ENCODE results near the gene TEKT2. TPM values are rescaled to one million over a fixed set of nuclear protein-coding genes. Genes with fewer than 3 reads are reported as not detected.

Gene TEKT2
- total RNA-seq, 3 donors from 2014 or later: 0.20 to 0.27 TPM; not detected in 1

- Mint-ChIP-seq H3K9me3 (no peaks in the 10 kb centered on the region), H3K4me3 (no peak overlapping the region), H3K36me3 (ENCODE audit: insufficient read depth) (peaks cover 14% of the 10 kb centered on the region), H3K4me1 (ENCODE audit: low read depth) (peaks cover 16% of the 10 kb centered on the region), H3K27me3 (ENCODE audit: low read depth) (no peaks in the 10 kb centered on the region)
- ATAC-seq (no peak), DNase-seq (no peak)
These were observed 8.4 kb downstream of the TEKT2 start for GRCh38 chr1:36092166-36092797.

DNA sequence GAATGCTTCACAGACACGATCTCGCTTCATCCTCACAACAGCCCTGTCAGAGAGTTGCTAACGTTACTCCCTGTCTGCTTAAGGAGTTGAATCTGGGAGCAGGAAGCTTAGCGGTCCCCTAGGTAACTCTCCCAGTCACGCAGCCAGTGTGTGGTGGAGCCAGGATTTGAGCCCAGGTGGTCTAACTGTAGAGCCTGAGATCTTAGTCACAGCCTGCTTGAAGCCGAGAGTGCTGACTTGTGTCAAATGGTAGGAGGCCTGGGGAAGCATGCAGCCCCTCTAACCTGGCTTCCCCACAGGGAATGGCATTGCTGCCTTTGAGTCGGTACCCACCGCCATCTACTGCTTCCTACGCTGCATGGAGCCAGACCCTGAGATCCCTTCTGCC lies 8.9 kb downstream of the TEKT2 start:
- ATAC-seq (no peak), DNase-seq (no peak)
- Mint-ChIP-seq H3K27me3 (ENCODE audit: low read depth) (no peaks in the 10 kb centered on the region), H3K36me3 (ENCODE audit: insufficient read depth) (peaks cover 14% of the 10 kb centered on the region), H3K9me3 (no peaks in the 10 kb centered on the region), H3K4me3 (no peak overlapping the region), H3K4me1 (ENCODE audit: low read depth) (peaks cover 16% of the 10 kb centered on the region)

- no peaks in the 10 kb centered on the region for H3K9me3 Mint-ChIP-seq
- no peaks in the 10 kb centered on the region for H3K27me3 Mint-ChIP-seq (ENCODE audit: low read depth)
- no peak overlapping the region for H3K4me3 Mint-ChIP-seq
- ATAC-seq (no peak), DNase-seq (no peak)
- peaks cover 14% of the 10 kb centered on the region for H3K36me3 Mint-ChIP-seq (ENCODE audit: insufficient read depth)
- peaks cover 16% of the 10 kb centered on the region for H3K4me1 Mint-ChIP-seq (ENCODE audit: low read depth)
These were observed 9.3 kb downstream of the TEKT2 start for GRCh38 chr1:36093226-36093625.

DNA sequence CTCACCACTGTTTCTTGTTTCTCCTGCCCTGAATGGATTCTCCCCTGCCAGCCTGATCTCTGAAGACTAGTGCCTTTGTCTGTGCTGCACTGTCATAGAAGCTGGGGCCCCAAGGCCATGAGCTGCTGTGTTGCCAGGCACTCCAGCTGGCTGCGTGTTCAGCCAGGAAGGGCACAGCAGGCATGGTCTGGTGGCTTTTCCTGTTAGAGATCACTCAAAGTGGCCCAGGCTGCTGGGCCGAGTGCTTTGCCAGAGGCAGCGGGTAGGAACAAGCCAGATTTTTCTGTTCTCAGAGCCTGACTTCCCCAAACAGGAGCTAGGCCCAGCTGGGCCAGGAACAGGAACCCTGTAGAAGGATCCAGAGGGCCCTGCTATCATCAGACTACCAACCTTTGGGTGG lies 10.0 kb downstream of the TEKT2 start:
- Mint-ChIP-seq H3K4me3 (no peak overlapping the region), H3K4me1 (ENCODE audit: low read depth) (peaks cover 16% of the 10 kb centered on the region), H3K36me3 (ENCODE audit: insufficient read depth) (peaks cover 14% of the 10 kb centered on the region), H3K27me3 (ENCODE audit: low read depth) (no peaks in the 10 kb centered on the region), H3K9me3 (no peaks in the 10 kb centered on the region)
- no peak for ATAC-seq
- no peak for DNase-seq

DNA sequence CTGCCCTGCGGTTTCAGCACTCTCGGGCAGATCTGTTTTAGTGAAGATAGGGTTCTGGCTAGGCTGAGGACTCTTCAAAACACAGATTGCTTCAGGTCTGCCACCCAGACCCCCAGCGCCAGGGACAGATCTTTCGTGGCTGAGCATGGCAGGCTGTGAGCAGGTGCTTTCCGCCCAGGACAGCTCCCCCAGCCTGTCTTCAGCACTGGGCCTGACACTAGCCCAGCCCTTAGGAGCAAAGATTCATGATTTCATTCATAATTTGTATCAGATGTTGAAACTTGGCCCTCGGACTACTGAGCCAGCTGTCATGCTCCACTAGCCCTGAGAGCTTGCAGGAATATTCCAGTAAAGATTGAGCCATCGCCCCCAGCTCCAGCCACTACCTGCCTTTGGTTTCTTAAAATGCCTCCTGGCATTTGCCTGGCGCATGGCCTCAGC lies 10.7 kb downstream of the TEKT2 start:
- DNase-seq (no peak), ATAC-seq (no peak)
- Mint-ChIP-seq H3K9me3 (no peaks in the 10 kb centered on the region), H3K4me1 (ENCODE audit: low read depth) (peaks cover 13% of the 10 kb centered on the region), H3K4me3 (no peak overlapping the region), H3K27me3 (ENCODE audit: low read depth) (no peaks in the 10 kb centered on the region), H3K36me3 (ENCODE audit: insufficient read depth) (peaks cover 11% of the 10 kb centered on the region)

- peaks cover 10% of the 10 kb centered on the region for H3K36me3 Mint-ChIP-seq (ENCODE audit: insufficient read depth)
- H3K27me3 Mint-ChIP-seq (ENCODE audit: low read depth): no peaks in the 10 kb centered on the region
- ATAC-seq (no peak), DNase-seq (no peak)
- no peak overlapping the region for H3K4me3 Mint-ChIP-seq
- H3K9me3 Mint-ChIP-seq: no peaks in the 10 kb centered on the region
- peaks cover 8% of the 10 kb centered on the region for H3K4me1 Mint-ChIP-seq (ENCODE audit: low read depth)
These were observed 12.0 kb downstream of the TEKT2 start for GRCh38 chr1:36095760-36096405.

GRCh38 chr1:36096500-36097432 lies 12.9 kb downstream of the TEKT2 start:
- DNase-seq: no peak
- Mint-ChIP-seq H3K4me3 (no peak overlapping the region), H3K27me3 (ENCODE audit: low read depth) (no peaks in the 10 kb centered on the region), H3K4me1 (ENCODE audit: low read depth) (peaks cover 4% of the 10 kb centered on the region), H3K9me3 (no peaks in the 10 kb centered on the region), H3K36me3 (ENCODE audit: insufficient read depth) (peaks cover 7% of the 10 kb centered on the region)
- ATAC-seq: peak in 1 of 2 donors; percentile 15

DNA sequence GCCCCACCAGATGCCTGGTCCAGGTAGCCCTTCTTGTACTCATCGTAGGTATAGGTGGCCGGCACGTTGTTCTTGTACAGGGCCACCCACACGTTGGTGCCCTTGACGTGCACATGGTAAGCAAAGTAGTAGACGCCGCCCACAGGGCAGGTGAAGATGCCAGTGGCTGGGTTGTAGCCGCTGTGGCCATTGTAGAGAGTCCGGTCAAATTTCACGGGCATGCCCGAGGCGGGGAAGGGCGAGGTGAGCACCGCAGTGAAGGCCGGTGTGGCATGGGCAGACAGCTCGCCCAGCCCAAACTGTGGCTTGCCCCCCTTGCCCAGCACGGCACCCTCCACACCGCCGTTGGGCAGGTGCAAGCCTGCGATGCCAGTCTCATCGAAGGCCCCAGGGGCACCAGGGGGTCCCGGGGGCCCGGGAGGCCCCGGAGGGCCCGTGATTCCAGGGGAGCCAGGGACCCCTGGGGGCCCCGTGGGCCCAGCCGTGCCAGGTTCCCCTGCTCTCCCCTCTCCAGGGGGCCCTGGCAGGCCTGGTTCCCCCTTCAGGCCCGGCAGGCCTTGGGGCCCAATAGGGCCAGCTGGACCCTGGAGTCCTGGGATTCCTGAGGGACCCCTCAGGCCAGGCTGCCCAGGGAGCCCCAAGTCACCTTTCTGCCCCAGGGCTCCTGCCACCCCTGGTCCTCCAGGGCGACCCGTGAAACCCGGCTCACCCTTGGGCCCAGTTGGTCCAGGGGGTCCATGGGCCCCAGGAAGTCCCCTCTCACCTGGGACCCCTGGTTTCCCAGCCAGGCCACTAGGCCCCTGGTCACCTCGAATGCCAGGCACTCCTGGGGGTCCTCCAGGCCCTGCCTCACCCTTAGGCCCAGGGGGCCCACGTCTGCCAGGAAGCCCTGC lies 14.0 kb downstream of the TEKT2 start:
- Mint-ChIP-seq H3K9me3 (no peaks in the 10 kb centered on the region), H3K36me3 (ENCODE audit: insufficient read depth) (no peaks in the 10 kb centered on the region), H3K4me1 (ENCODE audit: low read depth) (peaks cover 2% of the 10 kb centered on the region), H3K27me3 (ENCODE audit: low read depth) (no peaks in the 10 kb centered on the region), H3K4me3 (no peak overlapping the region)
- DNase-seq: no peak
- no peak for ATAC-seq

GRCh38 chr1:36098650-36099365 lies 14.9 kb downstream of the TEKT2 start:
- Mint-ChIP-seq H3K4me3 (no peak overlapping the region), H3K4me1 (ENCODE audit: low read depth) (peaks cover 2% of the 10 kb centered on the region), H3K27me3 (ENCODE audit: low read depth) (no peaks in the 10 kb centered on the region), H3K9me3 (no peaks in the 10 kb centered on the region), H3K36me3 (ENCODE audit: insufficient read depth) (no peaks in the 10 kb centered on the region)
- ATAC-seq (no peak), DNase-seq (no peak)

- Mint-ChIP-seq H3K27me3 (ENCODE audit: low read depth) (no peaks in the 10 kb centered on the region), H3K36me3 (ENCODE audit: insufficient read depth) (no peaks in the 10 kb centered on the region), H3K4me1 (ENCODE audit: low read depth) (peaks cover 2% of the 10 kb centered on the region), H3K4me3 (no peak overlapping the region), H3K9me3 (no peaks in the 10 kb centered on the region)
- peak; percentile 89 to 92 for ATAC-seq
- peak; percentile 75 for DNase-seq
These were observed 15.9 kb downstream of the TEKT2 start for GRCh38 chr1:36099681-36100341.

GRCh38 chr1:36100376-36100775 lies 16.5 kb downstream of the TEKT2 start:
- no peak for ATAC-seq
- DNase-seq: no peak
- Mint-ChIP-seq H3K36me3 (ENCODE audit: insufficient read depth) (no peaks in the 10 kb centered on the region), H3K4me3 (no peak overlapping the region), H3K9me3 (no peaks in the 10 kb centered on the region), H3K4me1 (ENCODE audit: low read depth) (peaks cover 2% of the 10 kb centered on the region), H3K27me3 (ENCODE audit: low read depth) (no peaks in the 10 kb centered on the region)

GRCh38 chr1:36101546-36101945 lies 17.7 kb downstream of the TEKT2 start:
- ATAC-seq: no peak
- H3K27me3 Mint-ChIP-seq (ENCODE audit: low read depth): no peaks in the 10 kb centered on the region
- H3K4me1 Mint-ChIP-seq (ENCODE audit: low read depth): peaks cover 2% of the 10 kb centered on the region
- no peaks in the 10 kb centered on the region for H3K9me3 Mint-ChIP-seq
- H3K36me3 Mint-ChIP-seq (ENCODE audit: insufficient read depth): no peaks in the 10 kb centered on the region
- DNase-seq: no peak
- H3K4me3 Mint-ChIP-seq: no peak overlapping the region

GRCh38 chr1:36106269-36106668 lies 22.4 kb downstream of the TEKT2 start:
- Mint-ChIP-seq H3K27me3 (ENCODE audit: low read depth) (no peaks in the 10 kb centered on the region), H3K9me3 (no peaks in the 10 kb centered on the region), H3K4me1 (ENCODE audit: low read depth) (peaks cover 21% of the 10 kb centered on the region), H3K4me3 (no peak overlapping the region), H3K36me3 (ENCODE audit: insufficient read depth) (no peaks in the 10 kb centered on the region)
- no peak for ATAC-seq
- DNase-seq: no peak
